GM19043 (cell line): Measurements from ENCODE around the gene FGD6.
A peak's percentile ranks its signal among the peaks of the same experiment; 100 is the strongest.
"Not testable (repeated sequence)": the region's sequence is repeated elsewhere in the genome, so short reads cannot be mapped to it uniquely, and the experiment has no call there.

Experiments
- ATAC-seq: cut with Tn5 transposase; IDR thresholded peaks from one replicate; pipeline ENCODE4 v1.9.1; 2021; ENCODE audit warnings: low read depth; ENCODE audit not compliant: unreplicated experiment

FGD6 gene

GRCh38 chr12:95207407-95207806, 9.9 kb downstream of the FGD6 start:
- no peak for ATAC-seq

GRCh38 chr12:95206916-95207315, 10.4 kb downstream of the FGD6 start:
- ATAC-seq = no peak

GRCh38 chr12:95205685-95206084, 11.6 kb downstream of the FGD6 start:
- ATAC-seq = no peak

GRCh38 chr12:95205016-95205624, 12.1 kb downstream of the FGD6 start:
- ATAC-seq = no peak

DNA sequence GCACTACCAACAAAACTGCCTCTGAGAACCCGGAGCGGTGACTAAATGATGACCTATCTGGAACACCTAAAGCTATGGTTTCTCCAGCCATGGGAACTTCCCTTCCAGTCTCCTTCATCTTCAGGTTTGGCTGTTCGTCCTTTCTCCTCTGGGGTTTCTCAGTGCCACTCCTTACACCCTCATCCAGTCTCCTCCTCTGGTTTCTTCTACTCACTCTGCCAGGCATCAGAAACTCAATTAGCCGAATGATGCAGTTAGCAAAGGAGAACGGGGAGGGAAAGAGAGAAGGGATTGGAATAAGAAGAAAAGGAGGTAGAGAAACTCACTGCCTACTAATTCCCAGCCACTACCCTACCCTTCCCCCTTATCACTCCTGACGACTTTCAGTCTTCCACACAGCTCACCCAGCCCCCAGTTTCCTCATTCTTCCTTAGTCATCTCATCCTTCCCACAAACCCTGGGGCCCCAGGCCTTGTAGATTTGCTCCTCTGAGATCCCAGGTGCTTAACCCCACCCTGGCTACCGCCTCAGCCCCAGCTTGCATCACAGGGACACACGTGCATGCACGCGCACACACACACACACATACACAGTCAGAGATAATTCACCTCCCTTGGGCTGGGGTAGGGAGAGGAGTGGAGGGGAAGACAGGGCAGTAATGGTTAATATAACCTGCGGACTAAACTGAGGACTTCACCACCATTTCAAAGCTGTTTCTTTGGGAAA, 13.0 kb downstream of the FGD6 start:
- ATAC-seq = no peak

- ATAC-seq = no peak
Measured at GRCh38 chr12:95203487-95204030, 13.7 kb downstream of the FGD6 start.

- ATAC-seq = no peak
Measured at GRCh38 chr12:95202691-95203486, 14.4 kb downstream of the FGD6 start.

DNA sequence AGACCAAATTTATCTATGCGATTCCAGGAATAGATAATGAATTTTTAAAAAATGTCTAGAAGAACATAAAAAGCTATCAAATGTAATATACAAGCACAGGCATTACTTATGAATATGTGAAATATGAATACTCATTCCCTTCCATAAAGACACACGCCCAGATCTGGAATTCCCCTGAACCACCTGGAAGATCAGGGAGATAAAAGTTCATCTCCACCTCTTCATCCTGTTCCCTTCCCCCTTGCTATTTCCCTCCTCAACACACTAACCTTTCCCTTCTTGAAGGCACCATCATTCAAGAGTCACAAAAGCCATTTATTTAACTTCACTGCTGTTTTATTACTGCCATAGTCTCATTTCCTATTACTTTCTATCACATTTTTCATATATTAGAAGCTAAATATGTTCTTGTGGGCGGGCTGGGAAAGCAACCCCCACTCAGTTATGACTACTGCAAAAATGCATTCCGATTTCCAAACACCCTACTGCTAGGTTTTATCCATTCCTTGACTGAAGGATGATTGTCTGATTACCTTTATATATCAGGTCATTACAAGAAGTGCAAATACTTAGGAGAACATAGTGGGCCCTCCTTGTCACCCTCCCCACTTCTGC, 16.1 kb downstream of the FGD6 start:
- no peak for ATAC-seq

DNA sequence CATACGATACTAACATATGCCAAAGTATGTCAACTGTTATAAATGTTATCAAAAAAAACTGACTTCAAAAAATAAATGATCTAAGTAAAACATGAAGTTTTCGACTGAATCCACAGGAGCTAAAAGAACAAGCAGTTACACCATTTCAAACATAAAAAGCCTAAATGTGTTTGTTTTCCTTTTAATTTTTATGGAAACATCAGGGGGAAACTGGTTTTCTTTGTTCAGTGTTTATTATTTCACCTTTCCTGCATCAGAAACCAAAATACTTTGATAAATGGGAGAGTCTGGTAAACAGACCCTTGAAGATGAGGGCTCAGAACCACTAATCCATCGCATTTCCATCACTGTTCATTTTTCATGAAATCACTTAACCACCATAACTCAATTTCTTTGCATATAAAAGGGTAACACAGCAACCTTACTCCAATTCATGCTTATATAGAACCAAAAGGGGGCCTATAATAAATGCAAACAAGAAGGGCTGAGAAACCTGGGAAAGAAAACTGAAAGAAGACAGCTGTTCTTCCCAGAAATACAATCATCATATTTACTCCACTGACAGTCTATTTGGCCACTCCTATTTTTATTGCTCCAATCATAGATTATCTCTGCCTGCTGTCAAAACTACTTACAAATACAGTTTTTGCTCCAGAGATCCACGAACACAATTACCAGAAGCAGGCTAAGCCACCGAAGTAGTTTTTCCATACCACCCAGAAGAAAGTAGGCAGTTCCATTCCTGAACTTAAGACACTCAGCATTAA, 17.0 kb downstream of the FGD6 start:
- no peak for ATAC-seq

- peak; percentile 40 for ATAC-seq
Measured at GRCh38 chr12:95198914-95199313, 18.4 kb downstream of the FGD6 start.

- ATAC-seq = no peak
Measured at GRCh38 chr12:95197636-95198035, 19.6 kb downstream of the FGD6 start.

DNA sequence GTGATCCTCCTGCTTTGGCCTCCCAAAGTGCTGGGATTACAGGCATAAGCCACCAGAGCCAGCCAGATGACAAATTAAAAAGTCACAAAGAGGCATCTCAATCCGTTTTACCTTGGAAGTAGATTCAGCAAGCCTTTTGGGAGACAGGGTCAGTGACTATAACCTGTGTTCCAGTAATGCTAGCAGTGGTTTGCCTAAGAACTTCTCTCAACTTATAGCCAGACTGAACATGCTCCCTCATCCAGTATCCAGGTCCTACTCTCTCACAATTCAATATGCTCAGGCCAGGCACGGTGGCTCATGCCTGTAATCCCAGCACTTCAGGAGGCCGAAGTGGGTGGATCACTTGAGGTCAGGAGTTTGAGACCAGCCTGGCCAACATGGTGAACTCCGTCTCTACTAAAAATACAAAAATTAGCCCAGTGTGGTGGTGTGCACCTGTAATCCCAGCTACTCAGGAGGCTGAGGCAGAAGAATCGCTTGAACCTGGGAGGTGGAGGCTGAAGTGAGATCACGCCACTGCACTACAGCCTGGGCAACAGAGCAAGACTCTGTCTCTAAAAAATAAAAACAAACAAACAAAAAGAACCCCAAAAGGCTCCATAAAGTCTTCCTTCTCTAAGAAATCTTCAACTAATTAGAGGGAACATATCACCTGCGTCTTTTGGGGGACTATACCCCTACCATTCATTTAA, 20.2 kb downstream of the FGD6 start:
- not testable (repeated sequence) for ATAC-seq

- no peak for ATAC-seq
Measured at GRCh38 chr12:95195122-95195521, 22.1 kb downstream of the FGD6 start.

DNA sequence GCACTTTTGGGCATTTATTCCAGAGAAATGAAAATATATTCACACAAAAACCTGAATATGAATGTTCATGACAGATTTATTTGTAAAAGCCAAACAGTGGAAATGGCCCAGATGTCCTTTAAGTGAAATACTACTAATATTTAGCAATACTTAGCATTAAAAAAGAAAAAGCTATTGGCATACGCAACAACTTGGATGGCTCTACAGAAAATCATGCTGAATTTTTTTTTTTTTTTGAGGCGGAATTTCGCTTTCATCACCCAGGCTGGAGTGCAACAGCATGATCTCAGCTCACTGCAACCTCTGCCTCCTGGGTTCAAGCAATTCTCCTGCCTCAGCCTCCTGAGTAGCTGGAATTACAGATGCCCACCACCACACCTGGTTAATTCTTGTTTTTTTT, 24.1 kb downstream of the FGD6 start:
- no peak for ATAC-seq

GRCh38 chr12:95192271-95192670, 25.0 kb downstream of the FGD6 start:
- no peak for ATAC-seq

DNA sequence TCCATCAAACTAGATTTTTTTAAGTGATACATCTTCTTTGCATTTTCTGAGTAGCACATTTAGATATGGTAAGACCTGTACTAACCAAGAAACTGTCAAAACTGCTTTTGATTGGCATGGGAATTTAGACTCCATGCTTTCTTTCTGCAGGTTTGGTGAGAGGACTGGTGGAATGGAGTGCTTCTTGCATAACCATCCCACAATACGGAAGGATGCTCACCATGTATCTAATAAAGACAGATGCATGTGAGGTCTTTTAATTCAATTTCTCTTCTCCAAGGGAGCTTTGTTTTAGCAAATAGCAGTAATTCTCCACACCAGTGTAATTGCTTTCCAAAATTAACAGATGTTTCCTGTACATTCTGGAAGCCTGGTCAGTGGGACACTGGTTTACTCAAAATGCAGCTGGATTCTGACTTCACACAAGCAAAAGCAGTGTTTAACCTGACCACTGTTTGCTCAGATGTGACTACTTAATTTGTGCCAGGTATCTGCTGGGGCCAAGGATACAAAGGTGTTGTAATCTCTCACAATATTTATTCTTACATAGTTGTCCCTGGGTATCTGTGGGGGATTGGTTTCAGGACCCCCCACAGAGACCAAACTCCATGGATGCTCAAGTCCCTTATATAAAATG, 26.1 kb downstream of the FGD6 start:
- ATAC-seq = no peak

GRCh38 chr12:95187865-95188415, 29.3 kb downstream of the FGD6 start:
- no peak for ATAC-seq

- ATAC-seq = no peak
Measured at GRCh38 chr12:95185854-95186253, 31.4 kb downstream of the FGD6 start.

DNA sequence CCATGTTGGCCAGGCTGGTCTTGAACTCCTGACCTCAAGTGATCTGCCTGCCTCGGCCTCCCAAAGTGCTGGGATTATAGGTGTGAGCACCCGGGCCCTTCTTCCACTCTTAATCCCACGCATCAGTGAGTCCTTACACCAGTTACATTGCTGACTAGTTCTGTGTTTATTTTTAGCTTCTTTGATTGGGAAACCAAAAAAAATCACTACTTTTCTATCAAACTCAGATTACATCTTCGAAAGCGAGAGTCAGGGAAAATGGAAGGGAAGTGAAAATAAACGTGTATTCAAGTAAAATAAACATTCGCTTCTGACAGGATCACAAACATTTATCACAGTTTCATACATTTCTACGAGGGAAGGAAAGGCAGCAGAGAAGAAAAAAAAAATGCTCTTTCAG, 32.2 kb downstream of the FGD6 start:
- ATAC-seq = no peak
